HG02840 (cell line): ENCODE data around the gene CMBL.
"Not testable (repeated sequence)": the region's sequence is repeated elsewhere in the genome, so short reads cannot be mapped to it uniquely, and the experiment has no call there.

Source experiments
- ATAC-seq: cut with Tn5 transposase; IDR thresholded peaks from one replicate; pipeline ENCODE4 v1.9.1; 2021; ENCODE audit warnings: mild to moderate bottlenecking, moderate library complexity, moderate number of reproducible peaks; ENCODE audit not compliant: unreplicated experiment, low FRiP score

The CMBL gene

GRCh38 chr5:10262995-10263394 lies 44.7 kb downstream of the CMBL start:
- no peak for ATAC-seq

- ATAC-seq: no peak
These were observed 45.5 kb downstream of the CMBL start for GRCh38 chr5:10262121-10262774.

- ATAC-seq: no peak
These were observed 46.6 kb downstream of the CMBL start for GRCh38 chr5:10261065-10261464.

GRCh38 chr5:10259899-10260298 lies 47.8 kb downstream of the CMBL start:
- ATAC-seq: no peak

- ATAC-seq: no peak
These were observed 49.8 kb downstream of the CMBL start for GRCh38 chr5:10257870-10258269.

- no peak for ATAC-seq
These were observed 53.0 kb downstream of the CMBL start for GRCh38 chr5:10254686-10255085.

- no peak for ATAC-seq
These were observed 54.3 kb downstream of the CMBL start for GRCh38 chr5:10253390-10253789.

- no peak for ATAC-seq
These were observed 56.3 kb downstream of the CMBL start for GRCh38 chr5:10251405-10251804.

- no peak for ATAC-seq
These were observed 56.9 kb downstream of the CMBL start for GRCh38 chr5:10250806-10251276.

GRCh38 chr5:10249948-10250805 lies 57.5 kb downstream of the CMBL start, which contains the start of gene CCT5:
Gene CCT5 (plus strand): TSS chr5:10250280. CDS start chr5:10250341, 61 bp downstream.
- ATAC-seq: peak; percentile 86

GRCh38 chr5:10248378-10249260 lies 59.1 kb downstream of the CMBL start:
- ATAC-seq: peak; percentile 1

- ATAC-seq: not testable (repeated sequence)
These were observed 60.5 kb downstream of the CMBL start for GRCh38 chr5:10247217-10247616.

- no peak for ATAC-seq
These were observed 60.9 kb downstream of the CMBL start for GRCh38 chr5:10246761-10247160.

- ATAC-seq: no peak
These were observed 63.3 kb downstream of the CMBL start for GRCh38 chr5:10244342-10244944.

- no peak for ATAC-seq
These were observed 64.0 kb downstream of the CMBL start for GRCh38 chr5:10243660-10244240.

- no peak for ATAC-seq
These were observed 72.4 kb downstream of the CMBL start for GRCh38 chr5:10235350-10235749.

- ATAC-seq: no peak
These were observed 74.2 kb downstream of the CMBL start for GRCh38 chr5:10233505-10233904.

- ATAC-seq: no peak
These were observed 74.7 kb downstream of the CMBL start for GRCh38 chr5:10233011-10233410.

- ATAC-seq: no peak
These were observed 75.3 kb downstream of the CMBL start for GRCh38 chr5:10232386-10232785.
